ENCODE data around the gene AUTS2.
"Not testable (repeated sequence)": the region's sequence is repeated elsewhere in the genome, so short reads cannot be mapped to it uniquely, and the experiment has no call there.

Gene AUTS2

GRCh38 chr7:70710651-70711050, 1112.4 kb downstream of the AUTS2 start:
- DNase-seq (ENCODE audit: low read depth in 2 of 2), result no peak

GRCh38 chr7:70711452-70711851, 1113.2 kb downstream of the AUTS2 start:
- DNase-seq (ENCODE audit: low read depth in 2 of 2), result no peak

- DNase-seq (ENCODE audit: low read depth in 2 of 2), result no peak
Measured at GRCh38 chr7:70712942-70713341, 1114.7 kb downstream of the AUTS2 start.

- DNase-seq (ENCODE audit: low read depth in 2 of 2), result no peak
Measured at GRCh38 chr7:70714506-70715038, 1116.3 kb downstream of the AUTS2 start.

GRCh38 chr7:70717553-70718329, 1119.5 kb downstream of the AUTS2 start:
- no peak for DNase-seq (ENCODE audit: low read depth in 2 of 2)

- DNase-seq (ENCODE audit: low read depth in 2 of 2), result no peak
Measured at GRCh38 chr7:70719125-70719524, 1120.8 kb downstream of the AUTS2 start.

GRCh38 chr7:70720191-70720873, 1122.1 kb downstream of the AUTS2 start:
- no peak for DNase-seq (ENCODE audit: low read depth in 2 of 2)

- DNase-seq (ENCODE audit: low read depth in 2 of 2), result no peak
Measured at GRCh38 chr7:70721500-70721899, 1123.2 kb downstream of the AUTS2 start.

- no peak for DNase-seq (ENCODE audit: low read depth in 2 of 2)
Measured at GRCh38 chr7:70723339-70723738, 1125.1 kb downstream of the AUTS2 start.

GRCh38 chr7:70725448-70725847, 1127.2 kb downstream of the AUTS2 start:
- no peak for DNase-seq (ENCODE audit: low read depth in 2 of 2)

GRCh38 chr7:70726294-70726693, 1128.0 kb downstream of the AUTS2 start:
- DNase-seq (ENCODE audit: low read depth in 2 of 2), result no peak

- DNase-seq (ENCODE audit: low read depth in 2 of 2), result no peak
Measured at GRCh38 chr7:70726951-70727378, 1128.7 kb downstream of the AUTS2 start.

- DNase-seq (ENCODE audit: low read depth in 2 of 2), result no peak
Measured at GRCh38 chr7:70727861-70728260, 1129.6 kb downstream of the AUTS2 start.

GRCh38 chr7:70728872-70729552, 1130.7 kb downstream of the AUTS2 start:
- DNase-seq (ENCODE audit: low read depth in 2 of 2), result no peak

- not testable (repeated sequence) for DNase-seq (ENCODE audit: low read depth in 2 of 2)
Measured at GRCh38 chr7:70729553-70730157, 1131.4 kb downstream of the AUTS2 start.

GRCh38 chr7:70730451-70731110, 1132.3 kb downstream of the AUTS2 start:
- no peak for DNase-seq (ENCODE audit: low read depth in 2 of 2)

- no peak for DNase-seq (ENCODE audit: low read depth in 2 of 2)
Measured at GRCh38 chr7:70733090-70733489, 1134.8 kb downstream of the AUTS2 start.

GRCh38 chr7:70734411-70734810, 1136.1 kb downstream of the AUTS2 start:
- DNase-seq (ENCODE audit: low read depth in 2 of 2), result no peak

- no peak for DNase-seq (ENCODE audit: low read depth in 2 of 2)
Measured at GRCh38 chr7:70735313-70735712, 1137.0 kb downstream of the AUTS2 start.

GRCh38 chr7:70736715-70737460, 1138.6 kb downstream of the AUTS2 start:
- DNase-seq (ENCODE audit: low read depth in 2 of 2), result no peak

Data from stimulated activated CD8-positive, alpha-beta memory T cell treated with anti-CD3 and anti-CD28 coated beads, Interleukin-15, amount 100 ng/mL, for 4 hours (primary cell).